Fibroblast of skin of right quadriceps (primary cell): Measurements from ENCODE around the gene SLIT3.

ENCODE experiments used
- DNase-seq: peaks from one replicate; pipeline ENCODE4 v3.0.0-alpha.2; 2013

Gene SLIT3

DNA sequence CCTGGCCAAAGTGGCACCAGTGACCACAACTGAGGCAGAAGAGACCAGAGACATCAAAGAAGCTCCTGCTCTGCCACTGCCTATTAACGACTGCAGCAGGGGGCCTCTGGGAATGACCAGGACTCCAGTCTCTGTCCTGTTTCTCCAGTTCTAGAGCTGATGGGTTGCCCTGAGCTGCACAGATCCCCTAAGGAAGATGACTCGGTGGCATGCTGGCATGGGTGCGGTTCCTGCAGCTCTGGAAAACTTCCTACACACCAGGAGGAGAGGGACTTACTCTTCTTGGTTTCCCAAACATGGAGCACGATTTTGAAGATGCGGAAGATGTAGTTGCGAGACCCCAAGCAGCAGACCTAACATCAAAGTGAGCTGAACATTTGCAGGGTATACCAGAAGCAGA, 2.7 kb downstream of the SLIT3 start:
- no peak for DNase-seq

DNA sequence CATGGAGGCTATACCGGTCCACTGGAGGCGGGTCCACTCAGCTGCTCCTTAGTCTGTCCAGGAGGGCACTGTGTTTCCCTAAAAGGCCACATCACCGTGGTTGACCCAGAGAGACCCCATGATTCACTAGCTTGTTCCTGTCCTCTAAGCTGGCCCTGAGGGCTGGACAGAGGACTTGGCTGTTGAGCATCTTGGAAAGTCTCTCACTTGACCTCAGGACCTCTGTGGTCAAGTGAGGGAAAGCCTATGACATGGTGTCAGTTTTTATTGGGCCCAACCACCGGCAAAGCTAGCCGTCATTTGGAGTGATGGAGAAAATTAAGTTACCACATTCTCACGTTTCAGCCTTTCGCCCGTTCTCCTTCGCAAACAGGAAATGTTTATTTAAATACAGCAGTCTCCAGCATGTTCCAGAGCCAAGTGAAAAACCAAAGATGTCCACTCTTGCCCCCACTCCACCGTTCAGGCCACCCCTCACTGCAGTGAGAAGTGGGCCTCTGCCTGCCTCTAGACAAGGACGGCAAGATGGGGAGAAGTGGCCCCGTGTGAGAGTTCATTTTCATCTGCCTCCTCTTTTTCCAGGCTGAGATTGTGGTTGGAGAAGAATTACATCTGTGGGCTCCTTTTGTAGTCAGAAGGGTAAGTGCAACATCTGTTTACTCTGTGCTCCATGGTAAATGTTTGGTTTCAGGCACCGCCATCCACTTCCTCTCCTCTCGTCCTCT, 4.4 kb downstream of the SLIT3 start:
- DNase-seq = peak; percentile 60

DNA sequence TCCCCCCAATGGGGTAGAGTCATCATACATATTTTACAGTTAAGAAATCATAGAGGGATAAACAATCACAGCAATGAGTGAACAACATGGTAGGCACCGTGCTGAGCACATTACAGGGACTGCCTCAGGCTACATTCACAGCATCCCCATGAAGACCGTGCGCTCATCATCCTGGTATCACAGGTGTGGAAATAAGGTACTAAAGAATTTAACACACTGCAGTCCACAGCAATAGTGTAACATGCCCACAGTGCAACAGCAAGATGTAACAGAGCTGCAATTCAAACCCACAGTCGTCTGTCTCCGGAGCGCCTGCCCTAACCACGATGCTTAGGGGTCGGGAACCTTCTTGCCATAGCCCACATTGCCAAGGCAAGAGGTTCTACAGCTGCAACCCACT, 5.6 kb downstream of the SLIT3 start:
- DNase-seq = no peak

DNA sequence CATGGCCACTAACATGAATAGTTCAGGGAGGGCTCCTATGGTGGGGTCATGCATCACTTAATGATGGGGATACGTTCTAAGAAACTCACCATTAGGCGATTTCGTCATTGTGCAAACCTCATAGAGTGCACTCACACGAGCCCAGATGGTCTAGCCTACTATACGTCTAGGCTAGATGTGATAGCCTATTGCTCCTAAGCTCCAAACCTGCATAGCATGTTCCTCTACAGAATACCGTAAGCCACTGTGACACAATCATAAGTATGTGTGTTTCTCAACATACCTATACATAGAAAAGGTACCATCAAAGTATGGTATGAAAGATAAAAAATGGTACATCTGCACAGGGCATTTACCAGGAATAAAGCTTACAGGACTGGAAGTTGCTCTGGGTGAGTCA, 6.3 kb downstream of the SLIT3 start:
- no peak for DNase-seq

DNA sequence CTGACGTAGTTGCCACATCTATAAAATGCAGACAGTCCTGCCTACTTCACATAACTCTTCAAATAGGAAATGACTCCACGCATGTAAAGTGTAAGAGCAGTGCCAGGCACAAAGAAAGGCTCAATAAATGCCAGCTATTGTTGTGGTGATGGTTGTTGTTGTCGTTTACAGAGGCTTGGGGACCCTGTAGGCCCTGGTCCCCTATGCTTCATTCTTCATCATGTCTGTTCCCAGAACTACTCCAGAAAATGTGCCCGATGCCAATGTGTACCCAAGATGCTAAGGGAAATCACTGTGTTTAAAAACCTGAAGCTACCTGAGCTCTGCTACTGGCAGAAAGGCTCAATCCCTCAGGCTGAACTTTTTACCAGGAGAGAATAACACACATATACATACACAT, 9.1 kb downstream of the SLIT3 start:
- DNase-seq = no peak

DNA sequence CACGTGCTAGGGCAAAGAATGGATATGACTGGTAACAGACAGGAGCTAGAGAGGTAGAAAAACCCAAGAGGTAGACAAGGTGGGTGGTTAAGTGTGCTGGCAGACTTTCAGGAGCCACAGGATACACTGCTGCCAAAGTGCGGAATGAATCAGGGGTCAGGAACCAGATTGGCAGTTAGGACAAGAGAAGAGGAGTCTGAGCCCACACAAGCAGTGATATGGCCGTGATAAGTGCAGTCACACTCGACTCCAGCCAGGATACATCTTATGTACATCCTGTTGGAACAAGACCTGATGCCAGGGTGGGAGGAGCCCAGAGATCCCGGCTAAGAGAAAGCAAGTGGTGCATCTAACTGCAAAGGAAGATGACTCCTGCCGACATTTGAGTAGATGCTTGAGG, 10.0 kb downstream of the SLIT3 start:
- no peak for DNase-seq

DNA sequence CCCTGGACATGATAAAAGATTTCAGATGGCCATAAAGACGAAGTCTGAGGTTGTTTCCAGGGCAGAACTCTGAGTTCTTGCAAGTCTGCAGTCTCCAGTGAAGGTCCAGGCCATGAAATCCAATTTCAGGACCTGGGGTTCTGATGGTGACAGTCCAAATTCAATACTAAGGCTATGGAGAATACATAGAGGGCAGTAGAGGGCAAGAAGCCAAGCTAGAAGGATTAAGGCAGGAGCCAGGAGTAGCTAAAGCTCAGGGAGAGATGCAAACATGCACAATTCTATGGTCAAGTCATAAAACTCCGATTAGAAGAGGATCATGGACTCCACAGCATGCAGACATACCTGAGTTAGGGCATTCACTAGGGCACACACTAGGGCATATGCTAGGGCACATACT, 11.4 kb downstream of the SLIT3 start:
- DNase-seq = no peak

DNA sequence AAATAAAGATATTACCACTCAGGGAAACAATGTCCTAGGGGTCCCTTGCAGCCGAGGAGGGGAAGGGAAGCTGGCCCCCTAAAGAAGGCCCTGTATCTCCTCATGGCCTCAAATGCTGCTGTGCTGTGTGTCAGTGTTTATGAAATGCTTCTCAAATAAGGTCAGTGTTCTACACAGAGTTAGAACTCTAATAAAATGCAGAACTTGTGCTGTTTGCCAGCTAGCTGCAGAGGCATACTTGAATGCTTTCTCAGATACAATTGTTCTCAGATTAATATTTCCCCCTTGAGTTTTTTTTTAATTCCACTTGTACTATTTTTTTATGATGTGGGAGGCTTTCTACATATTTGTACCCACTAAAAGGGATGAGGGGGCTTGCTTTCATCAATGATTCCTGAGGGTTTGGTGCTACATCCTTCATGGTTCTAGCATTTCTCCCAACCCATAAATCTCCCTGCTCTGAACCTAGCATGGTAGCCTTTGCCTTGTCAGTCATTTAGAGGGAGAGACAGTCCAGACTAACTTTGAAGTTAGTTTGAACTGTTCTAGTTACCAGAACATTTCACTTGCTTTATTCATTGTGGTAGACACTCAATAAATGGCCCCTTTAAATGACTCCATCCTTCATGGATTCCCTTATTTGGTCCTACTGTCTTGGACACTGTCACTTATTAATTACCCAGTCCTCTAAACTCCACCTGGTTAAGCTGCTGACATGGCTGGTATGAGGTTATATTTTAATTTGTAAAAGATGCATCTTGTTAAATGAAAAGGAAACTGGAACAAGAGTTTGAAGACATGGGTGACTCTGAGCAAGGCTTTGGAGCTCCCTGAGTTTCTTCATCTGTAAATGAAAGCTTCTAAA, 12.6 kb downstream of the SLIT3 start:
- no peak for DNase-seq

DNA sequence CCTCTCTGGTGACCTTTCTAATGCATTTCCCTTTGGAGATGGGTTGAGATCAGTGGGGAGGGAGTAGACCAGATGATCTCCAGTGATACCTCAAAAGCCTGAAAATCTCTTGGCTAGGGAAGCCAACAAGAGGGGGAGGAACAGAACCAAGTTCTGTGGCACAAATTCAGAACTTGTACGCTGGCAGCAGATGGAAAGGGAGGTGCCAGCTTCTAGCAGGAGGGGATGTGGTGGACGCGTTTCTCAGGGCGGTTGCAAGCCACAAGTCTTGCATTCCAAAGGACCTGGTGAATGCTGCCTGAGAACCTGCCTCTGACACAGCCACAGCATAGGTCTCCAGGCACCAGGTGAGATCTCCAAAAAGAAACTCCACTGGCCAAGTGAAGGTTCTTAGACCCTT, 13.4 kb downstream of the SLIT3 start:
- no peak for DNase-seq

DNA sequence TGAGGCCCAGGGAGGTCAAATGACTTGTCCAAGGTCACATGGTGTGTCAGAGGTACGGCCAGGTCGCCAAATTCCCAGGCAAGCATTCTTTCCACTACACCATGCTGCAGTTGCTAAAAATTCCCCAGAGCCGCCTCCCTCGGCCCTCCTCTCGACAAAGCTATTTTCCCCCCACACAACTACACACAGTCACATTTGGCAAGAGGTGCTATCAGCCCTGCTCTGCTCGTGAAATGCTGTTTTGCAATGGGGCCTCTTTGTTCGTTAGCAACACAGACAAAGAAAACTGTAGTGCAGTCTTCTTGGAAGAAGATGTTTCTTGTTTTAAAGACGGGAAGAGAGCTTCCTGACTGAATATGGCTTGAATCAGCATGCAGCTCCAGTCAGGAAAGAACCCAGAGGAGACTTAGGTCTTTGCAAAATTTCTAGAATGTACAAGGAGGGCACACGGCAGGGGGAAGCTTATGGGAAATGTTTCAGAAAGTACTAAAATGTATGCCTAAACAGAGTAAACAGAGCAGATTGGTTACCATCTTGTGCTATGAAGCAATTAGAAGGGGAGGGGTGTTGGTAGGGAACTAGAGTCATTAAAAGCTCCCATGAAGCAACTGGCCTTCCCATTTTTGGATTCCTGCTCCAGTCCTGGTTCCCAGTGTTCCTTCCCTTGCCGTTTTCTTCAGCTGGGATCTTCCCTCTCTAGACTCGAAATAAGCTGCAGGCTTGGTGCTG, 14.2 kb downstream of the SLIT3 start:
- DNase-seq = no peak

DNA sequence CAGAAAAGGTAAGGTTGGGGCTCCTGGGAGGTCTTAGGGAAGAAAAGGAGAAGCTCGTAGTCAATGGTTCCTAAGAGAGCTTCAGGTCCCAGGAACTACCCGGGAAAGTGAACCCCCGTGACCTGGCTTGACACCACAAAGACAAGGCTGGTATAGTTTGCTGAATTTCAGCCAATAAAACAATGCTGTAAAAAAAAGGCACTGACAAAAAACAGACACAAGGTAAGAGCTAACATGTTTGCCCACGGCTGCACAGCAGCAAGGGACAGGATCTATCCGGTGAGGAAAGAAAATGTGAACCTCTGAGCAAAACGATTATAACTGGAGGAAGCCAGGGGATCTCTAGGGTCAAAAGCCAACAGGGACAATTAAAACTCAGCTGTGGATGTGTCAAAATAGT, 17.1 kb downstream of the SLIT3 start:
- no peak for DNase-seq

DNA sequence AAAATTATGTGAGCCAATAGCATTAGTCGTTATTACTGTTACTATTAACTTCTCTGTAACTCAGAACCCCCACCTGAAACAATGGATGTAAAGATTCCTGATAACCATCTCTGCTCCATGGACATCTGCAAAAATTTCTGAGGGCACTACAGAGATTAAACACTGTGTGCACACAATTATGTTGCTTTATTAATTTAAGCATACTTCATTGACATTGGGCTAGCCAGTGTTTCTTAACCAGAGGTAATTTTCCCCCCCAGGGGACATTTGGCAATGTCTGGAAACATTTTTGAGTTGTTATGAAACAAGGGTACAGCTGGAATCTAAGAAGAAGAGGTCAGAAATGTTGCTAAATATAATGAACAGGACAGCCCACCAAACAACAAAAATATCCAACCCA, 19.3 kb downstream of the SLIT3 start:
- no peak for DNase-seq

DNA sequence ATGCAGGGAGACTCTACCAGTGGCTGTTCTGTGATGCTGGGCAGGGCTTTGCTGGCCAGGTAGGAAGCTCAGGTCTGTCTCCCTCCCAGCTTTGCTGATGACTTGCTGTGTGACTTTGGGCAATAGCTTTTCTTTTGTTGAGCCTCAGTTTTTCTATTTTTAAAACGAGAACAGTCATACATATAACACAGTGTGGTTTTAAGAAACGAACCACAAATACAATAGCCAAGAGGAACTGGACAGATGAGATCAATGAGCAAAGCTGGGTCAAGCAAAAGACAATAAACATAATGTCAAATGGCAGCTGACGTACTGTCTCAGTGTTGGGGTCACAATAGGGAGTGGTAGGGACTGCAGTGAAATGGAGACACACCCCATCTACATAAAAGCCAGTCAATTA, 20.2 kb downstream of the SLIT3 start:
- DNase-seq = no peak

DNA sequence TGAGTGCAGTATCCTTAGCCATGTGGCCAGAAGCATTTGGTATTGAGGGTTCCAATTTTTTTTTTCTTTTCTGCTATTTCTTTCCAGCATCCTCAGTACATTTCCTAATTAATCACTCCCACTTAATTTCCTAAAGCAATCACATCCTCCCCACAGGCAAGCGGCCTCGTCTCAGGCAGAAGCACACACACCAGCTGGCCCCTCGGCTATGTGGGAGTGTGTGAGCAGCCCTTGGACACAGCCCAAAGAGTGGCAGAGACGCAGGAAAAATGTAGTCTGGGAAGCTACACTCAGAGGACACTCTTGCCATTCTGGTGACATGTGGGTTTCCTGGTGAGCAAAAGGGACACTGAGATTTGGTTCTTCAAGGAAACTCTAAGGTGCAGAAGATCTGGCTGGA, 20.7 kb downstream of the SLIT3 start:
- DNase-seq = no peak

DNA sequence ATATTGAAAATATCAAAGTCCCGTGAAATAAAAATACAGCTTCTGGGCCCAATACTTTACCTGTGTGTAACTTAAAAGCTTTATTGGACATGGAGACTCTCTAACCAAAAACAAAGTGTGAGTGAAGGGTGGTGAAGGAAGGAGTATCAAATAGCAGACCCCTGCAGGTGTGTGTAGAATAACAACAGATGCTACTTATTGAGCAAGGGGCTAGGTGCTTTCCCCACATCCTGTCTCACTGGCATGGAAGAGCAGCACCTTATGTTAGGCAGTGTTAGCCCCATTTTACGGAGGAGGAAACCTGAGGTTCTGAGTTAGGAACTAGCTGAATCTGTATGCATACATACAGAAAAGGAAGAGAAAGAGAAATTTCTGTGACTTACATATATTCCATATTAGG, 21.8 kb downstream of the SLIT3 start:
- no peak for DNase-seq

DNA sequence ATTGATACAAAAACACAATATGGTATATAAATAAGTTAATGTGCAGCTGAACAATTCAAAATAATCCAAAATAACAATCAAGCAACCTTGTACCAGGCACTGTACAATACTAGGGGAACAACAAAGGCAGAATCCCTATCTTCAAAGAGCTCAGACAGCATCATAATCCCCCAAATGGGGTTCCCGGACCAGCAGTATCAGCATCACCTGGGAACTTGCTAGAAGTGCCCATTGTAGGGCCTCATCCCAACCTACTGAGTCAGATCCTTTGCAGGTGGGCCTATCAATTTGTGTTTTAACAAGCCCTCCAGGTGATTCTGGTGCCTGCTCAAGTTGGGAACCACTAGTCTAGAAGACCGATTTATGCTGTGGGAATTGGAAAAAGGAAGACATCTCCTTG, 27.1 kb downstream of the SLIT3 start:
- DNase-seq = no peak

DNA sequence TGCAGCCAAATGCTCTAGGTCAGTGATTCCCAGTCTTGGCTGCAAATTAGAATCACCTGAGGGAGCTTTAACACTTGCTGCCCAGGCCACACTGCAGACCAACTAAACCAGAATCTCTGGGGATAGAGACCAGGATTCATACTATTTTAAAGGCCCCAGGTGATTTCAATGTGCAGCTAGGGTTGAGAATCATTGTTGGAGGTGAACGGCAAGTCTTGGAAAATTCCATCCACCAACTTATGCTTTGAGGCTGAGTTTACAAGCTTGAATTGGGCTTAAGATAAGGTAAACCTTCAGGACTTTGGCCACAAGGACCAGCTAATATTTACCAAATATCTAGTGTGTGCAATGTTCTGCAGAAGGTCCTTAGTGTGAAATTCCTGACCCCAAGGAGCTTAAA, 27.5 kb downstream of the SLIT3 start:
- DNase-seq = no peak

DNA sequence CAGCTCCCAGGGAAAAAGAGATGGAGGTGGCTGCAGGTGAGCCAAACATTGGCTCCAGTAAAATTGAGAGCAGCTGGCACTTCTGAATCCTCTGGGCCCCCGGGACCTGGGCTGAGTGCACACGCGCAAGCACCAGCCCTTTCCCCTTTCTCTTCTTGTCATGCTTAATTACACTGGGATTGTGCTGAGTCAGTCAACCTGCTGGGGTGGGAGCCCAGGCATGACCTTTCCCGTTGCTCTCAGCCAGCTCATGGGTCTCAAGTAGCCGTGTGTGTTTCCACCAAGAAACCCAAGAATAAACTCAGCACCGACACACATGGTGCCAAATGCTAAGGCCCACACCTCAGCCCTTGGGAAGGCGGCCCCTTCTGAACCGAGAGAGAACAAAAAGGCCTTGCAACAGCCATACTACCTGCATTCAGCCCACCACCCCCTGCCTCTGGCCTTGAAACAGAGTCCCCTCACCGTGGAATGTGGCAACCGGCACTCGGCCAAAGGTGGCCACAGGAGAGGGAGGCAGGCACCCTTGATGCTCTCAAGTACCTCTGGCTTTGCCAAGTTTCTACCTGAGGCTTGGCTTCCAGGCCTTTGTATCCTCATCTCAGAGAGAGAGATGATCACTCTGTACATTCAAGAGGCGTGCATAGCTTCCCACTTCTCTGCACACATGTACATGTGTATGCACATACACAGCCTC, 28.1 kb downstream of the SLIT3 start:
- no peak for DNase-seq

DNA sequence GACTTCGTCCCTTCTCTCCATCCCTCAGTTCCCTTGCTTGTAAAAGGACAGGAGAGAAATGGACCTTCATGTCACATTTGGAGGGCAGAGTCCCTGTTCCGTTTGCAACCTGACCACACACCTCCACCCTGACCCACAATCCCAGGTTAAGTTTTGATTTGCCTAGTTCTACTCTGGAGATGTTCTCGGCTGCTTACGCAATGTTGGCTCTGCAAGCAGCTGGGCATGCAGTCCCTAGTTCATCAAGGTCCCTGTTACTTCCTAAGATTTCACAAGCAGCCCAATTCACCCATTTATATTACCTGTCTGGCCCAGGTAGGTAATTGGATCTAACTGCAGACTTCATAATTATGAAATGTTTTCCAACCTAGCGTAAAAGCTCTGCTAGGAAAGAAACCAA, 28.8 kb downstream of the SLIT3 start:
- no peak for DNase-seq

DNA sequence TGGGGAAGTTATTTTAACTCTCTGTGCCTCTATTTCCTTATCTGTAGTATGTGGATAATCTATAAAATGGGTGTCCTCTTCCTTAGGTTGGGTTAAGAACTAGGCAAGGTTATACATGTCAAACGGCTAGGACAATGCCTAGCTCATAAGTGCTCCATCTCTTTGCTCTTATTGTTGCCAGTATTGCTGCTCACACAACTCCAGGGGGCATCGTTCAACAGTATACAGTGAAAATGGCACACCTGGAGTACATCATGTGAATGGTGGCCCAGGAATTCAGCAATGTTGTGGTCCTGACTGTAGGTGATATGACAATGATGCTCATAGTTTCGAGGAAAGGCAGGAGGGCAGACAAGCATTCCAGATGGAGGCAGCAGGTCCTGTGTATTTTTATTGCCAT, 30.1 kb downstream of the SLIT3 start:
- DNase-seq = no peak

DNA sequence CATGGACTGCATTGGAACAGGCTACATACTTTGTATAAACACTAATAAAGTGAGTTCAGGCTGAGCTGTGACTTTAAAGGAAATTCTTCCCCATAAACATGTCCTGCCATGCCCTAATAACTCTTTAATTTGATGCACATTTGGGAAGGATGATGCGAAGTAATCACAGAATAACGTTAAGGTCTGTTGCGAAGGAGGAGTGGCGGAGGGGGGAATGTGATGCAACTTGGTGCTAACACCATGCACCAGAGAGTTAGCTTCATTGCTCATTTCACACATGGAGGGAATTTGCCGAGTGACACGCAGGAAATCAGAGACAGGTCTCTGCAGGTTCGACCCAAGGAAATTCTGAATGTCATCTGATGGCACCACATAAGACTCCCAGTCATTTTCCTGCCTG, 32.9 kb downstream of the SLIT3 start:
- peak; percentile 94 for DNase-seq

DNA sequence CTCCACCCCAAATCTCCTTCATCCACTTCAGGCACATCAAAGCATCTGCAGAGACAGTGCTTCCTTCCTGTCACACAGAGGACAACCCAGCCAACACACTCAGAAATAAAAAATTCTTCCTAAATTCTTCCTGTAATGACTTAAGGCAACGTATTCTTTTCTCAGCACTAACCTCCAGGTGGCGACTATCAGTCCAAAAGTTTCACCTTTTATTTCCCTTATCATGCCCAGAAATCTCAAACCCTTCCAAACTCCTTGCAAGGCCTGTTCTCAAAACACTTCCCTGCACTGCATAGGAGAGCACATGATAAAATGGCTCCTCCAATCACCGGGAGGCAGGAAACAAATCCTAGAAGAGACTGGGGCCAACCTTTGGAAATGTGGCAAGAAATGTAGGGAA, 35.1 kb downstream of the SLIT3 start:
- no peak for DNase-seq

DNA sequence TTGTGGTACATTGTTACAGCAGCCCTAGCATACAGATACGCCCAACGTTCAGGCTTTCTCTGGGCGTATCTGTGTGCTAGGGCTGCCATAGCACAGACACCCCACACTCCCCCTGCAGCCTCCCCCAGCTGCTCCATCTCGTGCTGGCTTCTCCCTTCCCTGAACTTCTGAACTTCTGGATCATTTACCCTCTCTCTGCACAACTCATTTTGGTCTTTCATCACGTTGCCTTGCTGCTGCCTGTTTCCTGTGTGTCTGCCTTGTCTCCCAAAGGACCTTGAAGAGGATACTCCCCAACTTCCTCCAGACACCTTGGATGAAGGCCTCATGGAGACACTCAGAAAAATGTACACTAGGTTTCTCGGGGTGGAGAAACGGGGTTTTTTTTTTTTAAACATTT, 37.3 kb downstream of the SLIT3 start:
- DNase-seq = peak; percentile 38
